Measurements from ENCODE around the gene ROBO1.
A peak's percentile ranks its signal among the peaks of the same experiment; 100 is the strongest.

ROBO1 gene

GRCh38 chr3:78738833-78739232 lies 1029.0 kb downstream of the ROBO1 start:
- in situ Hi-C loops (cut with HindIII; ENCODE audit: low sequenced_read_pairs): no loop called here

GRCh38 chr3:78737988-78738387 lies 1029.8 kb downstream of the ROBO1 start:
- in situ Hi-C loops (cut with HindIII; ENCODE audit: low sequenced_read_pairs): no loop called here
- H3K4me3 ChIP-seq (ENCODE audit: low read depth, low read length): no peak overlapping the region
- DNase-seq (ENCODE audit: low read depth, low spot score): no peak
- TF ChIP-seq, protein P1, sequence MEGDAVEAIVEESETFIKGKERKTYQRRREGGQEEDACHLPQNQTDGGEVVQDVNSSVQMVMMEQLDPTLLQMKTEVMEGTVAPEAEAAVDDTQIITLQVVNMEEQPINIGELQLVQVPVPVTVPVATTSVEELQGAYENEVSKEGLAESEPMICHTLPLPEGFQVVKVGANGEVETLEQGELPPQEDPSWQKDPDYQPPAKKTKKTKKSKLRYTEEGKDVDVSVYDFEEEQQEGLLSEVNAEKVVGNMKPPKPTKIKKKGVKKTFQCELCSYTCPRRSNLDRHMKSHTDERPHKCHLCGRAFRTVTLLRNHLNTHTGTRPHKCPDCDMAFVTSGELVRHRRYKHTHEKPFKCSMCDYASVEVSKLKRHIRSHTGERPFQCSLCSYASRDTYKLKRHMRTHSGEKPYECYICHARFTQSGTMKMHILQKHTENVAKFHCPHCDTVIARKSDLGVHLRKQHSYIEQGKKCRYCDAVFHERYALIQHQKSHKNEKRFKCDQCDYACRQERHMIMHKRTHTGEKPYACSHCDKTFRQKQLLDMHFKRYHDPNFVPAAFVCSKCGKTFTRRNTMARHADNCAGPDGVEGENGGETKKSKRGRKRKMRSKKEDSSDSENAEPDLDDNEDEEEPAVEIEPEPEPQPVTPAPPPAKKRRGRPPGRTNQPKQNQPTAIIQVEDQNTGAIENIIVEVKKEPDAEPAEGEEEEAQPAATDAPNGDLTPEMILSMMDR (IDR thresholded peaks at IDR 0.05; ENCODE audit: low read depth, low read length): no peak

More at GRCh38 chr3:78738833-78739232, 1029.0 kb downstream of the ROBO1 start:
- no peak overlapping the region for H3K4me3 ChIP-seq (ENCODE audit: low read depth, low read length)
- TF ChIP-seq, protein P1 (IDR thresholded peaks at IDR 0.05; ENCODE audit: low read depth, low read length): no peak
- no peak for DNase-seq (ENCODE audit: low read depth, low spot score)

- no peak overlapping the region for H3K4me3 ChIP-seq (ENCODE audit: low read depth, low read length)
- TF ChIP-seq, protein P1 (IDR thresholded peaks at IDR 0.05; ENCODE audit: low read depth, low read length): no peak
- DNase-seq (ENCODE audit: low read depth, low spot score): no peak
- in situ Hi-C loops (cut with HindIII; ENCODE audit: low sequenced_read_pairs): no loop called here
These were observed 1030.9 kb downstream of the ROBO1 start for GRCh38 chr3:78736863-78737262.

GRCh38 chr3:78734048-78734637 lies 1033.7 kb downstream of the ROBO1 start:
- no peak overlapping the region for H3K4me3 ChIP-seq (ENCODE audit: low read depth, low read length)
- TF ChIP-seq, protein P1 (IDR thresholded peaks at IDR 0.05; ENCODE audit: low read depth, low read length): no peak
- peak; percentile 82 for DNase-seq (ENCODE audit: low read depth, low spot score)
- in situ Hi-C loops (cut with HindIII; ENCODE audit: low sequenced_read_pairs): no loop called here

DNA sequence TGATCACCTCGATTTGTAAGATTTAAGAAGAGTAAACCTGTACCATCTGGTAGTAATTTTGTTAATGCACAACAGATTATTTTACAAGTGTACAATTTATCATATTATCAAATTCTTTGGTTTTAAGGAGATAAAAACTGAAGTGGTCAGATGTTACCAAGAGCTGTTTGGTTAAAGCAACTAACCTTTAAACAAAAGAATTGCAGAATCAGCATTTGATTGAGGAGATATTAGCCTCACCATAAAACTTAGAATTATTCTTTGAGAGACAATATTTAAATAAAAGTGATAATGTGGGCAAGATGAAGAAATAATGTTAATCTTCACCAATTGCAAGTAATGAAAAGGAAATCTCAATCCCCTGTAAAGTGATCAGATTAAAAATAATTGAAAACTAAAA lies 1034.9 kb downstream of the ROBO1 start:
- in situ Hi-C loops (cut with HindIII; ENCODE audit: low sequenced_read_pairs): no loop called here
- TF ChIP-seq, protein P1 (IDR thresholded peaks at IDR 0.05; ENCODE audit: low read depth, low read length): no peak
- no peak for DNase-seq (ENCODE audit: low read depth, low spot score)

GRCh38 chr3:78732471-78732870 lies 1035.3 kb downstream of the ROBO1 start:
- DNase-seq (ENCODE audit: low read depth, low spot score): no peak
- no peak overlapping the region for H3K4me3 ChIP-seq (ENCODE audit: low read depth, low read length)
- in situ Hi-C loops (cut with HindIII; ENCODE audit: low sequenced_read_pairs): no loop called here
- TF ChIP-seq, protein P1 (IDR thresholded peaks at IDR 0.05; ENCODE audit: low read depth, low read length): no peak

More for the DNA sequence above, 1034.9 kb downstream of the ROBO1 start:
- H3K4me3 ChIP-seq (ENCODE audit: low read depth, low read length): no peak overlapping the region
